Testis (tissue), 2 donors: Measurements from ENCODE around the gene PIGU.

Experiments
- POLR2A ChIP-seq: fragments of 450-650 bp; IDR thresholded peaks from one replicate; pipeline ENCODE4 v1.6.1; 2017; ENCODE audit warnings: antibody characterized with exemption, mild to moderate bottlenecking, moderate library complexity
- TF ChIP-seq, protein P1 (sequence below), 3 experiments: fragments of 450-650 bp in 2 of 3; fragments of 200-600 bp in 1 of 3; sonication (generic) in 1 of 3; IDR thresholded peaks; one replicate each; pipeline ENCODE4 v1.5.1; 2016 to 2019; ENCODE audit warnings: antibody characterized with exemption in 3 of 3, mild to moderate bottlenecking in 2 of 3, moderate library complexity in 1 of 3

DNA sequence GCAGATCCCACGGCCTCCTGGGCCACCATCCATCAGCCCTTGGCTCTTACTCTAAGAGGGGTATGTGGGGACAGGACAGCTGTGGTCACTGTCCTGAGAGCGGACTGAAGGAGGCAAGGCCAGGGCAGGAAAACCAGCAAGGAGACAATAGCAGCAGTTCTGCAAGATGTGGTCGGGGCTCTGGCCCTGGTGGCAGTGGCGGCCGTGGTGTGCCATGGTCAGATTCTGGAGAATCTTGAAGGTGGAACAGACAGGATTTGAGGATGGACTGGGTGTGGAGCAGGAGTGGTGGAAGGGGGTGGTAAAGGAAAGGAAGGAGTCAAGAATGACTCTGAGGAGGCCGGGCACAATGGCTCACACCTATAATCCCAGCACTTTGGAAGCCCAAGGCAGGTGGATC lies 124.3 kb downstream of the PIGU start:
- no peak for TF ChIP-seq POLR2A
- TF ChIP-seq, protein P1, sequence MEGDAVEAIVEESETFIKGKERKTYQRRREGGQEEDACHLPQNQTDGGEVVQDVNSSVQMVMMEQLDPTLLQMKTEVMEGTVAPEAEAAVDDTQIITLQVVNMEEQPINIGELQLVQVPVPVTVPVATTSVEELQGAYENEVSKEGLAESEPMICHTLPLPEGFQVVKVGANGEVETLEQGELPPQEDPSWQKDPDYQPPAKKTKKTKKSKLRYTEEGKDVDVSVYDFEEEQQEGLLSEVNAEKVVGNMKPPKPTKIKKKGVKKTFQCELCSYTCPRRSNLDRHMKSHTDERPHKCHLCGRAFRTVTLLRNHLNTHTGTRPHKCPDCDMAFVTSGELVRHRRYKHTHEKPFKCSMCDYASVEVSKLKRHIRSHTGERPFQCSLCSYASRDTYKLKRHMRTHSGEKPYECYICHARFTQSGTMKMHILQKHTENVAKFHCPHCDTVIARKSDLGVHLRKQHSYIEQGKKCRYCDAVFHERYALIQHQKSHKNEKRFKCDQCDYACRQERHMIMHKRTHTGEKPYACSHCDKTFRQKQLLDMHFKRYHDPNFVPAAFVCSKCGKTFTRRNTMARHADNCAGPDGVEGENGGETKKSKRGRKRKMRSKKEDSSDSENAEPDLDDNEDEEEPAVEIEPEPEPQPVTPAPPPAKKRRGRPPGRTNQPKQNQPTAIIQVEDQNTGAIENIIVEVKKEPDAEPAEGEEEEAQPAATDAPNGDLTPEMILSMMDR (IDR thresholded peaks at IDR 0.05): no peak
